ENCODE results near the gene RAB34. TPM values are rescaled to one million over a fixed set of nuclear protein-coding genes. Genes with fewer than 3 reads are reported as not detected.

RAB34 gene
- total RNA-seq, 4 donors from 2014 or later, result 185 to 219 (median 196) TPM

DNA sequence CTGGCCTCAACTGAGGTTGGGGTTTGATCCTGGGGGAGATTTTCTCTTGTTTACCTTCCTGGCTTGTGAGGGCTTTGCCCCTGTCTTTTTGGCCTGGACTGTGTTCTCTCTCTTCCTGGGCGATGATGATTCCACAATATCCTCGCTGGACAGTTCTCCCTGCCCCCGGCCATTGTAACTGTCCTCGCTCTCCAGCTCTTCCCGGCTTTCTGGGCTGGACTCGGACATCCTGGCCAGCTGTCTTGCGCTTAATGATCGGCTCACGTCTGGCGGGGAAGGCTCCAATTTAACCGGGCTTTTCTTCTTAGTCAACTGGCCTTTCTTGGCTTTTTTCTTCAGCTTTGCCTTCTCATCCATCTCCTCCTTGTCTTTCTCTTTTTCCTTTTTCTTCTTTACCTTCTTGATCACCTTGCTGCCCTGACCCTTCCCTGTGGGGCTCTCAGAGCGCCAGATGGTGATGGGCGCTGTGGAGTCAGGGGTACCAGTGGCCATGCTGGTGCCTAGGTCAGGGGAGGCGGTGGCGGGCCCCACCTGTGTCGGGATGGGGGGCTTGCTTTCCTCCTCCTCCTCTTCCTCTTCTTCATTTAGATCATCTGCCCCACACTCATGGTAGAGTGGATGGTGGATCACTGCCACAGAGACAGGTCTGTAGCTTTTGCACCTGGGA, 14.0 kb downstream of the RAB34 start:
- H3K27me3 ChIP-seq, result no peaks in the 10 kb centered on the region
- 71 to 82% methylated on average over 5 to 12 of the region's 16 CpGs for WGBS, 2 donors (ENCODE audit: low coverage in 1 of 2)
- peaks cover 0 to 70% of the 10 kb centered on the region in 2 donors for H3K36me3 ChIP-seq
- no peak overlapping the region for H3K4me3 ChIP-seq
- no peaks in the 10 kb centered on the region for H3K4me1 ChIP-seq
- H3K27ac ChIP-seq, result no peak overlapping the region
- TF ChIP-seq, protein P1, sequence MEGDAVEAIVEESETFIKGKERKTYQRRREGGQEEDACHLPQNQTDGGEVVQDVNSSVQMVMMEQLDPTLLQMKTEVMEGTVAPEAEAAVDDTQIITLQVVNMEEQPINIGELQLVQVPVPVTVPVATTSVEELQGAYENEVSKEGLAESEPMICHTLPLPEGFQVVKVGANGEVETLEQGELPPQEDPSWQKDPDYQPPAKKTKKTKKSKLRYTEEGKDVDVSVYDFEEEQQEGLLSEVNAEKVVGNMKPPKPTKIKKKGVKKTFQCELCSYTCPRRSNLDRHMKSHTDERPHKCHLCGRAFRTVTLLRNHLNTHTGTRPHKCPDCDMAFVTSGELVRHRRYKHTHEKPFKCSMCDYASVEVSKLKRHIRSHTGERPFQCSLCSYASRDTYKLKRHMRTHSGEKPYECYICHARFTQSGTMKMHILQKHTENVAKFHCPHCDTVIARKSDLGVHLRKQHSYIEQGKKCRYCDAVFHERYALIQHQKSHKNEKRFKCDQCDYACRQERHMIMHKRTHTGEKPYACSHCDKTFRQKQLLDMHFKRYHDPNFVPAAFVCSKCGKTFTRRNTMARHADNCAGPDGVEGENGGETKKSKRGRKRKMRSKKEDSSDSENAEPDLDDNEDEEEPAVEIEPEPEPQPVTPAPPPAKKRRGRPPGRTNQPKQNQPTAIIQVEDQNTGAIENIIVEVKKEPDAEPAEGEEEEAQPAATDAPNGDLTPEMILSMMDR (IDR thresholded peaks at IDR 0.05), result no peak
- no peak for TF ChIP-seq POLR2A (IDR thresholded peaks at IDR 0.05)
- TF ChIP-seq EP300 (IDR thresholded peaks at IDR 0.05), result no peak
- no peak for TF ChIP-seq POLR2AphosphoS5 (IDR thresholded peaks at IDR 0.05)
- no peaks in the 10 kb centered on the region for H3K9me3 ChIP-seq
- ATAC-seq, result no peak

GRCh38 chr17:28702752-28703150, 14.9 kb downstream of the RAB34 start:
- peaks cover 0 to 80% of the 10 kb centered on the region in 2 donors for H3K36me3 ChIP-seq

DNA sequence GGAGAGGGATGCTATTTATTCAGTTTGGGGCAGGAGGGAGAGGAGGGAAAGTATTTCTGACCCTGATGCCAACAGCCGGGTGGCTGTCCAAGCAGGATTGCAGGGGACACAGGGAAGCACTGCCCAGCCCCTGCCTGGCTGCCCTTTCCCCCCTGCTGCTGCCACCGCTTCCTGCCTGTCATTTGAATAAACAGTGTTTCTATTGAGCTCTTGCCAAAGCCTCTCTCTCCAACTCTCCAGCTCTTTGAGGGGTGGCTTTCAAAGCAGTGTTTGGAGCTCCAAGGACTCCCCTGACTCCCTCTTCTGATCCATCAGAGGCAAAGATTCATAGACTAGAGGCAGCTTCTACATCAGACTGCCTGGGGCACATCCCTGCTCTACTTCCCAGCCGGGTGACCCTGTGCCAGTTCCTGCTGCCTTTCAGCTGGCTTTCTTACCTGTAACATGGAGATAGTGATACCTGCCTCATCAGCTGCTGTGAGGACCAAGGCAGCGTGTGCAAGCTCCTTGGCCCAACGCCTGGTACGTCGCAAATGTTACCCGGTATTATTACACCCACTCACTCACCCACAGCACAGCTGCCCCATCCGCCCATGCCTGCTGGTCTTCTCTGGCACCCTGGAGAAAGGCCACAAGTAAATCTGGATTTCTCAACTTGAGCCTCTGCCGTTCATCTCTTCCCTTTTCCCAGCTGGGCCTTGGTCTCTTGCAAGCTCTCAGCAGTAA, 15.5 kb downstream of the RAB34 start:
- Histone ChIP-seq H3K4me3 (no peak overlapping the region), H3K9me3 (no peaks in the 10 kb centered on the region), H3K36me3 (peaks cover 0 to 85% of the 10 kb centered on the region in 2 donors), H3K4me1 (no peaks in the 10 kb centered on the region), H3K27me3 (no peaks in the 10 kb centered on the region), H3K27ac (no peak overlapping the region)
- WGBS, 2 donors (ENCODE audit: low coverage in 1 of 2), result 46 to 66% methylated on average over 5 to 6 of the region's 10 CpGs
- TF ChIP-seq POLR2AphosphoS5 (IDR thresholded peaks at IDR 0.05) (no peak), EP300 (IDR thresholded peaks at IDR 0.05) (no peak), POLR2A (IDR thresholded peaks at IDR 0.05) (no peak)
- TF ChIP-seq, protein P1 (IDR thresholded peaks at IDR 0.05), result no peak
- ATAC-seq, result no peak

More at GRCh38 chr17:28702752-28703150, 14.9 kb downstream of the RAB34 start:
- Histone ChIP-seq H3K9me3 (no peaks in the 10 kb centered on the region), H3K27me3 (no peaks in the 10 kb centered on the region), H3K27ac (no peak overlapping the region), H3K4me1 (no peaks in the 10 kb centered on the region), H3K4me3 (no peak overlapping the region)
- no peak for TF ChIP-seq EP300 (IDR thresholded peaks at IDR 0.05)
- no peak for TF ChIP-seq POLR2A (IDR thresholded peaks at IDR 0.05)
- no peak for TF ChIP-seq POLR2AphosphoS5 (IDR thresholded peaks at IDR 0.05)
- TF ChIP-seq, protein P1 (IDR thresholded peaks at IDR 0.05), result no peak
- ATAC-seq, result no peak
- 75% methylated on average over 1 of the region's 3 CpGs; no CpG with 5 or more reads in 1 of the 2 donors for WGBS, 2 donors (ENCODE audit: low coverage in 1 of 2)

GRCh38 chr17:28700830-28701492, 16.7 kb downstream of the RAB34 start:
- Histone ChIP-seq H3K27me3 (no peaks in the 10 kb centered on the region), H3K4me3 (no peak overlapping the region), H3K9me3 (no peaks in the 10 kb centered on the region), H3K4me1 (no peaks in the 10 kb centered on the region), H3K27ac (no peak overlapping the region), H3K36me3 (peaks cover 0 to 97% of the 10 kb centered on the region in 2 donors)
- no peak for ATAC-seq
- TF ChIP-seq POLR2A (IDR thresholded peaks at IDR 0.05), result no peak
- 80 to 96% methylated on average over 4 of the region's 10 CpGs for WGBS, 2 donors (ENCODE audit: low coverage in 1 of 2)

- Histone ChIP-seq H3K9me3 (no peaks in the 10 kb centered on the region), H3K36me3 (peaks cover 0 to 100% of the 10 kb centered on the region in 2 donors), H3K27me3 (no peaks in the 10 kb centered on the region), H3K27ac (no peak overlapping the region), H3K4me3 (no peak overlapping the region), H3K4me1 (no peaks in the 10 kb centered on the region)
- no peak for ATAC-seq
- no peak for TF ChIP-seq POLR2A (IDR thresholded peaks at IDR 0.05)
- TF ChIP-seq EP300 (IDR thresholded peaks at IDR 0.05), result no peak
- TF ChIP-seq POLR2AphosphoS5 (IDR thresholded peaks at IDR 0.05), result no peak
- TF ChIP-seq, protein P1 (IDR thresholded peaks at IDR 0.05), result no peak
- 70% methylated on average over 5 of the region's 8 CpGs; no CpG with 5 or more reads in 1 of the 2 donors for WGBS, 2 donors (ENCODE audit: low coverage in 1 of 2)
Measured at GRCh38 chr17:28700278-28700677, 17.4 kb downstream of the RAB34 start.

Data from gastroesophageal sphincter (tissue), 4 donors.